HepG2 (cell line): ENCODE results near the gene IP6K3. TPM values are rescaled to one million over a fixed set of nuclear protein-coding genes. Genes with fewer than 3 reads are reported as not detected.
A peak's percentile ranks its signal among the peaks of the same experiment; 100 is the strongest.

Source experiments
- CCAR2 ChIP-seq: fragments of 200-400 bp; formaldehyde crosslinking; optimal IDR thresholded peaks from 2 replicates; pipeline ENCODE3; 2018; ENCODE audit warnings: low read depth, mild to moderate bottlenecking, low read length, moderate library complexity
- CTCF ChIP-seq: sonication (generic); formaldehyde crosslinking; IDR thresholded peaks from 2 replicates; pipeline ENCODE4 v1.5.0; 2020; ENCODE audit warnings: mild to moderate bottlenecking, missing genetic modification reagents, moderate library complexity
- ETS1 ChIP-seq: sonication (generic); formaldehyde crosslinking; IDR thresholded peaks from 2 replicates; pipeline ENCODE4 v1.4.0; 2020; ENCODE audit warnings: missing genetic modification reagents
- HIVEP1 ChIP-seq: sonication (generic); formaldehyde crosslinking; IDR thresholded peaks from 2 replicates; pipeline ENCODE4 v1.4.0; 2020; ENCODE audit warnings: mild to moderate bottlenecking, missing genetic modification reagents
- IRF2 ChIP-seq: IDR thresholded peaks from 2 replicates; pipeline ENCODE4 v1.6.1; 2018; ENCODE audit warnings: missing genetic modification reagents, missing compliant biosample characterization
- KDM1A ChIP-seq: IDR thresholded peaks from 2 replicates; pipeline ENCODE4 v1.6.1; 2016; ENCODE audit warnings: missing compliant biosample characterization
- KLF13 ChIP-seq: sonication (generic); formaldehyde crosslinking; IDR thresholded peaks from 2 replicates; pipeline ENCODE4 v1.4.0; 2020; ENCODE audit warnings: mild to moderate bottlenecking, missing genetic modification reagents
- KMT2B ChIP-seq: IDR thresholded peaks from 2 replicates; pipeline ENCODE4 v1.6.1; 2016; ENCODE audit warnings: missing genetic modification reagents, missing compliant biosample characterization
- MED1 ChIP-seq: sonication (generic); formaldehyde crosslinking; IDR thresholded peaks from 2 replicates; pipeline ENCODE4 v1.4.0; 2020; ENCODE audit warnings: missing genetic modification reagents
- PCBP1 ChIP-seq: fragments of 200-400 bp; formaldehyde crosslinking; IDR thresholded peaks from 2 replicates; pipeline ENCODE4 v1.6.1; 2017; ENCODE audit warnings: mild to moderate bottlenecking, low read depth, low read length, borderline replicate concordance
- POLR2AphosphoS2 ChIP-seq: IDR thresholded peaks from 2 replicates; pipeline ENCODE4 v1.6.1; 2011; ENCODE audit warnings: low read depth, low read length, improper control_type of control experiment
- SALL2 ChIP-seq: sonication (generic); formaldehyde crosslinking; IDR thresholded peaks from 2 replicates; pipeline ENCODE4 v1.8.1; 2023; ENCODE audit warnings: mild to moderate bottlenecking, missing genetic modification reagents, inconsistent platforms
- SP4 ChIP-seq: sonication (generic); formaldehyde crosslinking; IDR thresholded peaks from 2 replicates; pipeline ENCODE4 v1.8.1; 2023; ENCODE audit warnings: mild to moderate bottlenecking, missing genetic modification reagents
- THYN1 ChIP-seq: sonication (generic); formaldehyde crosslinking; IDR thresholded peaks from 2 replicates; pipeline ENCODE4 v1.8.1; 2023; ENCODE audit warnings: low read depth, mild to moderate bottlenecking, moderate library complexity, missing genetic modification reagents, borderline replicate concordance
- TSC22D2 ChIP-seq: sonication (generic); formaldehyde crosslinking; IDR thresholded peaks from 2 replicates; pipeline ENCODE4 v1.5.1; 2020; ENCODE audit warnings: missing genetic modification reagents, mild to moderate bottlenecking, borderline replicate concordance
- ZBTB8A ChIP-seq: sonication (generic); formaldehyde crosslinking; IDR thresholded peaks from 2 replicates; pipeline ENCODE4 v1.4.0; 2020; ENCODE audit warnings: mild to moderate bottlenecking, low read depth, missing genetic modification reagents, borderline replicate concordance
- ZFP36L1 ChIP-seq: sonication (generic); formaldehyde crosslinking; IDR thresholded peaks from 2 replicates; pipeline ENCODE4 v1.8.0; 2022; ENCODE audit warnings: mild to moderate bottlenecking, missing genetic modification reagents, moderate library complexity
- ZFX ChIP-seq: sonication (generic); formaldehyde crosslinking; IDR thresholded peaks from 2 replicates; pipeline ENCODE4 v1.4.0; 2020; ENCODE audit warnings: mild to moderate bottlenecking, low read depth, missing genetic modification reagents, moderate library complexity
- ZMAT5 ChIP-seq: sonication (generic); formaldehyde crosslinking; IDR thresholded peaks from 2 replicates; pipeline ENCODE4 v1.5.0; 2020; ENCODE audit warnings: mild to moderate bottlenecking, low read depth, missing genetic modification reagents, borderline replicate concordance
- ZNF317 ChIP-seq: sonication (generic); formaldehyde crosslinking; IDR thresholded peaks from 2 replicates; pipeline ENCODE4 v1.5.0; 2020; ENCODE audit warnings: mild to moderate bottlenecking, missing genetic modification reagents
- ZNF503 ChIP-seq: sonication (generic); formaldehyde crosslinking; IDR thresholded peaks from 2 replicates; pipeline ENCODE4 v1.4.0; 2020; ENCODE audit warnings: missing genetic modification reagents
- ZNF616 ChIP-seq: sonication (generic); formaldehyde crosslinking; IDR thresholded peaks from 2 replicates; pipeline ENCODE4 v1.5.0; 2020; ENCODE audit warnings: low read depth, mild to moderate bottlenecking, missing genetic modification reagents
- ZNF841 ChIP-seq: sonication (generic); formaldehyde crosslinking; IDR thresholded peaks from 2 replicates; pipeline ENCODE4 v1.8.1; 2023; ENCODE audit warnings: missing genetic modification reagents, borderline replicate concordance
- polyA plus RNA-seq, 8 experiments: library from polyadenylated mRNA; depleted of rRNA in 3 of 8; stranded (reverse) in 7 of 8; unstranded in 1 of 8; fragments of >200 nt; fragmentation: Illumina TruSeq in 4 of 8; extraction: Trizol in 4 of 8; gene quantifications; 2 replicates each; pipeline versions ENCODE4 v1.2.1 to v1.2.3, GENCODE V29; 2011 to 2016; ENCODE audit warnings: low read depth in 4 of 8, missing spikeins in 1 of 8, mixed read lengths in 1 of 8; ENCODE audit not compliant: insufficient read depth in 1 of 8
- total RNA-seq, 5 experiments: library from RNA; depleted of rRNA; stranded (reverse); fragments of >200 nt; fragmentation: Illumina TruSeq; extraction: Trizol; gene quantifications; 2 replicates each; pipeline ENCODE4 v1.2.3, GENCODE V29; 2016; ENCODE audit warnings: low read depth in 1 of 5

Gene IP6K3
- total and polyA plus RNA-seq, 2 of the 13 experiments (the other 11 are each of a cell fraction or from before 2014, with no cell fraction given): 0.11 to 0.18 TPM

GRCh38 chr6:33787954-33788693 is 41.4 kb upstream of the IP6K3 start (continued):
- no peak; the same call in 1 of the 2 replicates for TF ChIP-seq CTCF (CRISPR knock-in tag)
- TF ChIP-seq ZFX: peak; percentile 69; the same call in 1 of the 2 replicates
- TF ChIP-seq CCAR2: no peak
- TF ChIP-seq ZNF317 (CRISPR knock-in tag): 0 out of 2 replicates have a peak, but pooled peaks have one; percentile 28
- TF ChIP-seq ETS1 (CRISPR knock-in tag): no peak
- TF ChIP-seq ZBTB8A: no peak
- TF ChIP-seq SP4 (CRISPR knock-in tag): no peak
- no peak for TF ChIP-seq POLR2AphosphoS2
- no peak for TF ChIP-seq KLF13 (CRISPR knock-in tag)
- TF ChIP-seq IRF2 (CRISPR knock-in tag): no peak
- peak; percentile 59; the same call in 1 of the 2 replicates for TF ChIP-seq TSC22D2 (CRISPR knock-in tag)
- TF ChIP-seq ZNF503 (CRISPR knock-in tag): no peak
- no peak for TF ChIP-seq MED1 (CRISPR knock-in tag)
- no peak for TF ChIP-seq PCBP1
- TF ChIP-seq ZFP36L1: no peak
- no peak for TF ChIP-seq THYN1 (CRISPR knock-in tag)
- peak; percentile 51; the same call in 1 of the 2 replicates for TF ChIP-seq KMT2B (CRISPR knock-in tag)
- TF ChIP-seq ZNF841 (CRISPR knock-in tag): no peak
- TF ChIP-seq ZMAT5 (CRISPR knock-in tag): no peak
- TF ChIP-seq KDM1A (CRISPR knock-in tag): no peak
- no peak for TF ChIP-seq SALL2
- 0 out of 2 replicates have a peak, but pooled peaks have one; percentile 61 for TF ChIP-seq HIVEP1 (CRISPR knock-in tag)
- no peak; the same call in 1 of the 2 replicates for TF ChIP-seq ZNF616 (CRISPR knock-in tag)
